K562 (cell line): Measurements from ENCODE around the gene VAPB. TPM values are rescaled to one million over a fixed set of nuclear protein-coding genes. Genes with fewer than 3 reads are reported as not detected.
A peak's percentile ranks its signal among the peaks of the same experiment; 100 is the strongest.

Experiments
- BDP1 ChIP-seq: IDR thresholded peaks from 3 replicates; pipeline ENCODE4 v1.6.1; 2011; ENCODE audit not compliant: insufficient read length, insufficient read depth
- ESRRA ChIP-seq: fragments of 450-650 bp; IDR thresholded peaks from 2 replicates; pipeline ENCODE4 v1.6.1; 2014; ENCODE audit warnings: low read depth, mild to moderate bottlenecking, moderate library complexity, borderline replicate concordance
- GABPB1 ChIP-seq: sonication (generic); formaldehyde crosslinking; IDR thresholded peaks from 2 replicates; pipeline ENCODE4 v1.8.0; 2022; ENCODE audit warnings: mild to moderate bottlenecking, missing genetic modification reagents
- GTF2F1 ChIP-seq: IDR thresholded peaks from 2 replicates; pipeline ENCODE4 v1.6.1; 2011; ENCODE audit warnings: low read depth, low read length, improper control_type of control experiment
- HIVEP1 ChIP-seq: fragments of 250-450 bp; sonication (Bioruptor Pico); IDR thresholded peaks from 2 replicates; pipeline ENCODE4 v1.4.0; 2020; ENCODE audit warnings: mild to moderate bottlenecking
- MAZ ChIP-seq, 2 experiments: fragments of 450-650 bp in 1 of 2; sonication (generic) in 1 of 2; formaldehyde crosslinking; IDR thresholded peaks in 1 of 2; conservative IDR thresholded peaks in 1 of 2; 2 replicates each; pipeline versions ENCODE4 v1.4.0 to v1.5.0; 2020; ENCODE audit warnings: mild to moderate bottlenecking in 1 of 2, missing genetic modification reagents in 1 of 2
- MGA ChIP-seq: fragments of 450-650 bp; IDR thresholded peaks from 2 replicates; pipeline ENCODE4 v1.6.1; 2016; ENCODE audit warnings: mild to moderate bottlenecking, moderate library complexity
- NONO ChIP-seq, 2 experiments: fragments of 200-400 bp in 1 of 2; fragments of 450-650 bp in 1 of 2; formaldehyde crosslinking in 1 of 2; IDR thresholded peaks; 2 replicates each; pipeline ENCODE4 v1.6.1; 2017; ENCODE audit warnings: low read depth in 2 of 2, mild to moderate bottlenecking in 2 of 2, moderate library complexity in 2 of 2, low read length in 1 of 2
- POLR2AphosphoS5 ChIP-seq: IDR thresholded peaks from 2 replicates; pipeline ENCODE4 v1.6.1; 2011; ENCODE audit warnings: mild to moderate bottlenecking, low read depth, low read length, moderate library complexity; ENCODE audit not compliant: control insufficient read depth, insufficient read depth
- SIRT6 ChIP-seq: IDR thresholded peaks from one replicate; pipeline ENCODE4 v1.6.1; 2012; ENCODE audit warnings: low read depth, mild to moderate bottlenecking, control low read depth, inconsistent platforms, low read length, moderate library complexity
- TCF7 ChIP-seq: sonication (generic); IDR thresholded peaks from 2 replicates; pipeline ENCODE4 v1.6.1; 2016; ENCODE audit warnings: antibody characterized with exemption, borderline replicate concordance
- USF1 ChIP-seq: sonication (generic); formaldehyde crosslinking; IDR thresholded peaks from 2 replicates; pipeline ENCODE4 v1.9.0; 2022; ENCODE audit warnings: mild to moderate bottlenecking, missing genetic modification reagents
- YY1 ChIP-seq, 3 experiments: IDR thresholded peaks; 2 replicates each; pipeline ENCODE4 v1.6.1; 2011; ENCODE audit warnings: low read length in 2 of 3, mild to moderate bottlenecking in 2 of 3, moderate library complexity in 2 of 3, borderline replicate concordance in 1 of 3, control low read depth in 1 of 3, low read depth in 1 of 3; ENCODE audit not compliant: insufficient read depth in 3 of 3, insufficient replicate concordance in 2 of 3, control insufficient read depth in 1 of 3, insufficient read length in 1 of 3; ENCODE audit errors: extremely low read depth in 1 of 3
- ZNF140 ChIP-seq: fragments of 250-450 bp; sonication (Bioruptor Pico); IDR thresholded peaks from 2 replicates; pipeline ENCODE4 v1.8.0; 2021; ENCODE audit warnings: moderate library complexity, mild to moderate bottlenecking, inconsistent platforms
- polyA plus RNA-seq, 8 experiments: library from polyadenylated mRNA; depleted of rRNA in 4 of 8; stranded (reverse) in 5 of 8; unstranded in 3 of 8; fragments of >200 nt; fragmentation: Nextera tagmentation in 2 of 8; fragmentation: Illumina TruSeq in 1 of 8; extraction: Ambion mirVana in 2 of 8; extraction: Trizol in 1 of 8; gene quantifications; 2 replicates each; pipeline versions ENCODE4 v1.2.1 to v1.2.3, GENCODE V29; 2011 to 2014; ENCODE audit warnings: inconsistent platforms in 1 of 8, missing spikeins in 1 of 8
- total RNA-seq, 7 experiments: library from RNA; depleted of rRNA in 6 of 7; stranded (reverse); fragments of >200 nt in 6 of 7; fragmentation: Illumina TruSeq in 2 of 7; extraction: Trizol in 2 of 7; gene quantifications; 2 replicates each; pipeline versions ENCODE4 v1.2.1 to v1.2.3, GENCODE V29; 2011 to 2021; ENCODE audit warnings: low replicate concordance in 1 of 7

Gene VAPB
- total and polyA plus RNA-seq, 9 of the 15 experiments (the other 6 are each of a cell fraction or from before 2014, with no cell fraction given) = 3.4 to 51.0 (median 27.9) TPM

GRCh38 chr20:58389324-58389967 lies 417 bp downstream of the VAPB start (continued):
- TF ChIP-seq SIRT6 (no peak), ZNF140 (CRISPR knock-in tag) (no peak), GABPB1 (CRISPR knock-in tag) (peak; percentile 62; the same call in 1 of the 2 replicates), TCF7 (no peak), MAZ (CRISPR knock-in tag; conservative IDR thresholded peaks at IDR 0.05 in 1 of 2, IDR thresholded peaks at IDR 0.05 in 1 of 2) (peak in 1 of 2 experiments; percentile 7; a peak in 1 of 4 replicates), HIVEP1 (CRISPR knock-in tag) (0 out of 2 replicates have a peak, but pooled peaks have one; percentile 60), NONO (IDR thresholded peaks at IDR 0.05; ENCODE audit: low read depth in 2 of 2, low read length in 1 of 2) (0 out of 4 replicates have a peak, but pooled peaks of 1 of the 2 experiments have one; percentile 54), POLR2AphosphoS5 (0 out of 2 replicates have a peak, but pooled peaks have one; percentile 18), GTF2F1 (no peak), USF1 (CRISPR knock-in tag) (peak; percentile 21; the same call in 1 of the 2 replicates), BDP1 (no peak), MGA (peak; percentile 49), ESRRA (0 out of 2 replicates have a peak, but pooled peaks have one; percentile 29), YY1 (IDR thresholded peaks at IDR 0.05; ENCODE audit: borderline replicate concordance in 1 of 3, control insufficient read depth in 1 of 3, extremely low read depth in 1 of 3, insufficient read depth in 3 of 3, insufficient read length in 1 of 3, insufficient replicate concordance in 2 of 3, low read depth in 1 of 3, low read length in 2 of 3) (peak in 1 of 3 experiments; percentile 56)
